Measurements from ENCODE around the gene KMT2C. TPM values are rescaled to one million over a fixed set of nuclear protein-coding genes. Genes with fewer than 3 reads are reported as not detected.
"Not testable (repeated sequence)": the region's sequence is repeated elsewhere in the genome, so short reads cannot be mapped to it uniquely, and the experiment has no call there.

The KMT2C gene
- total RNA-seq, 1 experiment from 2014 or later = 8.5 TPM

DNA sequence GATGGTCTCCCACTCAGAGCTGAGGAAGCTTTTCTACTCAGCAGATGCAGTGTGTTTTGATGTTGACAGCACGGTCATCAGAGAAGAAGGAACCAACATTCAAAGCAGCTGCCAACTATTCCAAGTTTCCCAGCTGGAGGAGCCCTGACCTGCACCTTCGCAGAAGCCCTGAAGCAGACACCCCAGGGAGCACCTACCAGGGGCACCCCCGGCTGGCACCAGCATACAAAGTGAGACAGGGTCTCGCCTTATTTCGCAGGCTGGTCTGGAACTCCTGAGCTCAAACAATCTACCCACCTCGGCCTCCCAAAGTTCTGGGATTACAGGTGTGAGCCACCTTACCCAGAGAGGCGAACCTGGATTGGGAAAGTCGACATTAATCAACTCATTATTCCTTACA is 68.6 kb downstream of the KMT2C start:
- DNase-seq = no peak
- no peak overlapping the region for H3K4me3 ChIP-seq (ENCODE audit: insufficient read depth, low read depth, low read length)
- H3K27me3 ChIP-seq (ENCODE audit: control insufficient read depth, insufficient read depth, low read length) = no peaks in the 10 kb centered on the region
- no peaks in the 10 kb centered on the region for H3K36me3 ChIP-seq (replicated peaks; ENCODE audit: control insufficient read depth, insufficient read depth, low read length)

DNA sequence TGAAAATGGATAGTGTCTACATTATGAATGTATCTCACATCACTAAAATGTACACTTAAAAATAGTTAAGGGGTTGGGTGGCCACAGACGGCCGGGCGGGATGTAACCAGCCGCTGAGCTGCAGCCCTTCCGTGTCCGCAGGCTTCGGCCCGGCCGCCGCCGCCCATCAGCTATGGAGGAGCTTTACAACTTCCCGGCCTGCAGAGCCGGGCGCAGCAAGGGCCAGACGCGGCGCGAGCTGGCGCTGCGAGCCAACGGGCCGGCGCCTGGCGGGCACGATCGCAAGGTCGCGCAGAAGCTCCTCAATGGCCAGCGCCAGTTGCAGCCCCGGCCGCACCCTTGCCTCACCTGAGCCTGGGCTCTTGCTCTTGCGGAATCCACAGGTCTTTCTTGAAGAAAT is 69.1 kb downstream of the KMT2C start:
- H3K27me3 ChIP-seq (ENCODE audit: control insufficient read depth, insufficient read depth, low read length) = no peaks in the 10 kb centered on the region
- H3K4me3 ChIP-seq (ENCODE audit: insufficient read depth, low read depth, low read length) = no peak overlapping the region
- DNase-seq = peak; percentile 25
- no peaks in the 10 kb centered on the region for H3K36me3 ChIP-seq (replicated peaks; ENCODE audit: control insufficient read depth, insufficient read depth, low read length)

- Histone ChIP-seq H3K27me3 (ENCODE audit: control insufficient read depth, insufficient read depth, low read length) (no peaks in the 10 kb centered on the region), H3K4me3 (ENCODE audit: insufficient read depth, low read depth, low read length) (no peak overlapping the region)
- no peak for DNase-seq
Measured at GRCh38 chr7:152365982-152366603, 69.7 kb downstream of the KMT2C start.

DNA sequence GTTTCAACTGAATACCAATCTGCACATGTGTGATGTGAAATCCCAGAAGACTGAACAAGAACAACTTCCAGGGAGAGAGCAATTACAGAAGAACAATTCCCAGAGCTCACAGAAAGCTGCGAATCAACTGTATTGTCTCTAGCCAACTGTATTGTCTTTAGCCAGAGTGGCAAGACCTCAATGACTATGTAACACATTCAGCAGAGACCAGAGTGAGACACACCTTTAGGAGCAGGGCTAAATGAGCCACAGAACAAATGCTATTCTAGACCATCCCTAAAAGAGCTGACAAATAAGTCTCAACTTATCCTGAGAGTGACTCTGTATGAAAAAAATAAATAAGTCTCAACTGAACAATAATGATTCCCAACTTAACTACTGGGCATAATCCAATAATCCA is 72.0 kb downstream of the KMT2C start:
- H3K36me3 ChIP-seq (replicated peaks; ENCODE audit: control insufficient read depth, insufficient read depth, low read length) = no peaks in the 10 kb centered on the region
- no peaks in the 10 kb centered on the region for H3K27me3 ChIP-seq (ENCODE audit: control insufficient read depth, insufficient read depth, low read length)
- DNase-seq = no peak
- H3K4me3 ChIP-seq (ENCODE audit: insufficient read depth, low read depth, low read length) = no peak overlapping the region

More at GRCh38 chr7:152365982-152366603, 69.7 kb downstream of the KMT2C start:
- H3K36me3 ChIP-seq (replicated peaks; ENCODE audit: control insufficient read depth, insufficient read depth, low read length) = no peaks in the 10 kb centered on the region

DNA sequence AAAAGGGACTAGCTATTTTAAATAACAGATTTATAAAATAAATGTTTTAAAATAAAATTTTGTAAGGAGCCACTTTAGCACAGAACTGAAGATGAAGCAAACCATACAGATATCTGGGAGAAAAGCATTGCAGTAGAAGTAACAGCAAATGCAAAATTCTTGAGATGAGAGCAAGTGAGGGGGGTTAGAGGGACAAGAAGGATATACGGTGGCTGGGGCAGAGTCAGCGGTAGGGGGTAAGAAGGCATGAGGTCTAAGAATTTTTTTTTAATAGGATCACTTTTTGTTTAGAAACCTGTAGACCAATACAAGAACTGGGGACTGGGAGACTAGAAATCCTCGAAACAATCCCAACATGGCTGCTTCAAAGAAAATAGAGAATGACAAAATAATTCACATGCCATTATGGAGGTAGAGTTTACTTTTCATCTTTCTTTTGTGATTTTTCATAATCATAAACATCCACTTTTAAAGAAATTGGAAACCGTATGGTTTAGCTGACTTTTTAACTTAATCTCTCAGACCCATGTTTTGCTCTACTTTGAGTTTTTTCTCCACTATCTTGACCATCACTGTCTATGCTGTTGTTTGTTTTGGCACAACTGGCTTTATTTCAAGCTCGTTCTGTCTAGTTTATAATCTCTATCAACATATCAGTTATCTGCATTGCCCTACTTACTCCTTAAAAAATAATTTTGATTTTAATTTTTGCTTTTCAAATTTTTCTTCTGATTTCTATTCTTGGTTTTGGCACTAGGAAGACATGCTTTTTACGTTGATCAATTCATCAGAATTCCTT is 73.5 kb downstream of the KMT2C start:
- H3K27me3 ChIP-seq (ENCODE audit: control insufficient read depth, insufficient read depth, low read length) = no peaks in the 10 kb centered on the region
- H3K4me3 ChIP-seq (ENCODE audit: insufficient read depth, low read depth, low read length) = no peak overlapping the region
- no peaks in the 10 kb centered on the region for H3K36me3 ChIP-seq (replicated peaks; ENCODE audit: control insufficient read depth, insufficient read depth, low read length)
- DNase-seq = no peak

DNA sequence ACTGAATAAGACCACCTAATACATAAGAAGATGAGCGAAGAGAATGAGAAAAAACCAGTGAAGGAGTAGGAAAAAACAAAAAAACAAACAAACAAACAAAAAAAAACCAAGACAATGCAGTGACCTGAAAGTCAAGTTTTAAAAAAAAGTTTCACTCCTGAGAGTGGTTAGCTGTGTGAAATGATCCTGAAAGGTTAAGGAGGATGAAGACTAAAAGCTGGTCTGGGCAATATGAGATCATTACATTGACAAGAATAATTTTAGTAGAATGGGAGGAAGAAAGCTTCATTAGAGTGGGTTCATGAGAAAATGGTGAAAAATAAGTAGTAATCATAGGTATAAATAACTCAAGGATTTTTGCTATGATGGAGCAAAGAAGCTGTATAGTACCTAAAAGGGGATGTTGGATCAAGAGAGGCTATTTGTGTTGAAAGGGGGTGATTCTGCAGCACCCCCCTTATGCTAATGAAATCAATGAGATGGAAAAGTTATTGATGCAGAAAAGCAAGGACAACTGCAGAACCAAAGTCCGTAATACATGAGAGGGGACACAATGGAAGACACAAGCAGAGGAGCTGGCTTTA is 80.2 kb downstream of the KMT2C start:
- no peaks in the 10 kb centered on the region for H3K36me3 ChIP-seq (replicated peaks; ENCODE audit: control insufficient read depth, insufficient read depth, low read length)
- no peak for DNase-seq
- no peak overlapping the region for H3K4me3 ChIP-seq (ENCODE audit: insufficient read depth, low read depth, low read length)
- H3K27me3 ChIP-seq (ENCODE audit: control insufficient read depth, insufficient read depth, low read length) = no peaks in the 10 kb centered on the region

- no peak overlapping the region for H3K4me3 ChIP-seq (ENCODE audit: insufficient read depth, low read depth, low read length)
- DNase-seq = no peak
- H3K36me3 ChIP-seq (replicated peaks; ENCODE audit: control insufficient read depth, insufficient read depth, low read length) = no peaks in the 10 kb centered on the region
- H3K27me3 ChIP-seq (ENCODE audit: control insufficient read depth, insufficient read depth, low read length) = no peaks in the 10 kb centered on the region
Measured at GRCh38 chr7:152354061-152354460, 81.7 kb downstream of the KMT2C start.

DNA sequence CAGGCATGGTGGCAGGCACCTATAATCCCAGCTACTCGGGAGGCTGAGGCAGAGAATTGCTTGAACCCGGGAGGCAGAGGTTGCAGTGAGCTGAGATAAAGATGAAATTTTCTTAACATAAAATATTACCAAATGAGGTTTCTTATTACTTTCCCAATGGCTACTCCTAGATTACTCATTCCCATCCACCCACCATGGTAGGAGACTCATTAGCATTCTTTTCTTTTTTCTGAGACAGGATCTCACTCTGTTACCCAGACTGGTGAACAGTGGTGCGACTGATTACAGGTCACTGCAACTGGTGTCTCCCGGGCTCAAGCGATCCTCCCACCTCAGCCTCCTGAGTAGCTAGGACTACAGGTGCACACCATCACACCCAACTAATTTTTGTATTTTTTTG is 82.5 kb downstream of the KMT2C start:
- not testable (repeated sequence) for H3K36me3 ChIP-seq (replicated peaks; ENCODE audit: control insufficient read depth, insufficient read depth, low read length); DNase-seq

GRCh38 chr7:152351747-152352146 is 84.1 kb downstream of the KMT2C start:
- not testable (repeated sequence) for H3K4me3 ChIP-seq (ENCODE audit: insufficient read depth, low read depth, low read length); H3K36me3 ChIP-seq (replicated peaks; ENCODE audit: control insufficient read depth, insufficient read depth, low read length); DNase-seq; H3K27me3 ChIP-seq (ENCODE audit: control insufficient read depth, insufficient read depth, low read length)

More for the DNA sequence above, 82.5 kb downstream of the KMT2C start:
- H3K27me3 ChIP-seq (ENCODE audit: control insufficient read depth, insufficient read depth, low read length); H3K4me3 ChIP-seq (ENCODE audit: insufficient read depth, low read depth, low read length): not testable (repeated sequence)

GRCh38 chr7:152351168-152351567 is 84.6 kb downstream of the KMT2C start:
- H3K27me3 ChIP-seq (ENCODE audit: control insufficient read depth, insufficient read depth, low read length) = no peaks in the 10 kb centered on the region
- no peak for DNase-seq
- H3K4me3 ChIP-seq (ENCODE audit: insufficient read depth, low read depth, low read length) = no peak overlapping the region
- H3K36me3 ChIP-seq (replicated peaks; ENCODE audit: control insufficient read depth, insufficient read depth, low read length) = peaks cover 1% of the 10 kb centered on the region; the same call in 1 of the 2 replicates

GRCh38 chr7:152347888-152348287 is 87.9 kb downstream of the KMT2C start:
- peaks cover 1% of the 10 kb centered on the region; the same call in 1 of the 2 replicates for H3K36me3 ChIP-seq (replicated peaks; ENCODE audit: control insufficient read depth, insufficient read depth, low read length)
- no peak overlapping the region for H3K4me3 ChIP-seq (ENCODE audit: insufficient read depth, low read depth, low read length)
- H3K27me3 ChIP-seq (ENCODE audit: control insufficient read depth, insufficient read depth, low read length) = no peaks in the 10 kb centered on the region
- DNase-seq = no peak

GRCh38 chr7:152344253-152344652 is 91.5 kb downstream of the KMT2C start:
- no peak overlapping the region for H3K4me3 ChIP-seq (ENCODE audit: insufficient read depth, low read depth, low read length)

DNA sequence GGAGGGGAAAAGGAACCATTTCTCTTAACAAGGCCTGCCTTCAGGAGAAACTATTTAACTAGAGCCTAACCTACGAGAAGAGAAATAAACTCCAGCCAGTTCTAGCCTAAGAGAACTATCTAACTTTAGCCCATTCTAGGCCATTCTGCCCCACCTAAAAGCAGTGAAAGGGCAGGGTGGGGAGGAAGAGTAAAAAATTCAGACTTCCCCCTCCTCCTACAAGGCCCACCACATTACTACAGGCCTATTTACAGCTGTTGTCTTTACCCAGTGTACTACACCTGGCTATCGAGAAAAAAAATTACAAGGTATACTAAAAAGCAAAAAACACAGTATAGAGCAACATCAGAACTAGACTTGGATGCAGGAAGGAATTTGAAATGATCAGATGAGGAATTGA is 93.0 kb downstream of the KMT2C start:
- no peak overlapping the region for H3K4me3 ChIP-seq (ENCODE audit: insufficient read depth, low read depth, low read length)
- no peaks in the 10 kb centered on the region for H3K27me3 ChIP-seq (ENCODE audit: control insufficient read depth, insufficient read depth, low read length)
- no peaks in the 10 kb centered on the region for H3K36me3 ChIP-seq (replicated peaks; ENCODE audit: control insufficient read depth, insufficient read depth, low read length)
- no peak for DNase-seq

More at GRCh38 chr7:152344253-152344652, 91.5 kb downstream of the KMT2C start:
- Histone ChIP-seq H3K36me3 (replicated peaks; ENCODE audit: control insufficient read depth, insufficient read depth, low read length) (peaks cover 1% of the 10 kb centered on the region; the same call in 1 of the 2 replicates), H3K27me3 (ENCODE audit: control insufficient read depth, insufficient read depth, low read length) (no peaks in the 10 kb centered on the region)
- DNase-seq = no peak

GRCh38 chr7:152341914-152342236 is 93.9 kb downstream of the KMT2C start:
- Histone ChIP-seq H3K27me3 (ENCODE audit: control insufficient read depth, insufficient read depth, low read length) (no peaks in the 10 kb centered on the region), H3K4me3 (ENCODE audit: insufficient read depth, low read depth, low read length) (no peak overlapping the region), H3K36me3 (replicated peaks; ENCODE audit: control insufficient read depth, insufficient read depth, low read length) (no peaks in the 10 kb centered on the region)
- DNase-seq = no peak
